ENCODE data around the gene ANK3.

The ANK3 gene

GRCh38 chr10:60282771-60283353 is 106.8 kb downstream of the ANK3 start:
- no peak for TF ChIP-seq CTCF (IDR thresholded peaks at IDR 0.05)

DNA sequence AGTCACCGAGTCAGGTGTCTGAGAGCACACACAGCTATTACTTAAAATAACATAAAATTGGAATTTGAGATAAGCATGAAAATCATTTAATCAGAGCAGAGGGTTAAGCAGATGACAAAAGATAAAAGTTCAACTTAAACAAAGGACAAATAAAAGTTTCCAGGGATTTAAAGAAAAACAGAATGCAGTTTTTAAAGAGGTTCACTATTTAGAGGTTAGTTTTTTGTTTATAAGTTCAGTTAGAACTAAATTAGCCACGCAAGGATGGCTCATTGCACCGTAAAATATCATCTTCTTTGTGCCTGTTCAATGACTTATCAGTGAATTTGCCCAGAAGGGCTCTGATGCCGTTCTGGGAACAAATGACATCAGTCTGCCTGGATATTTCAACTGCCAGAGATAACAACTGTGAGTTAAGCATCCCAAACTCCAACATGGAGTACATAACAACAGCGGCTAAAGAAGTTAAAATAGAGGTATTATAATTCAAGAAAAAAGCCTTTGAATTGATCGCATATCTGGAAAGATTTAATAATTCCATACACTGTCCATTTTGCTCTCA is 107.8 kb downstream of the ANK3 start:
- no peak for TF ChIP-seq CTCF (IDR thresholded peaks at IDR 0.05)

- TF ChIP-seq CTCF (IDR thresholded peaks at IDR 0.05) = no peak
These were observed 108.3 kb downstream of the ANK3 start for GRCh38 chr10:60281331-60281730.

GRCh38 chr10:60280475-60280874 is 109.2 kb downstream of the ANK3 start:
- no peak for TF ChIP-seq CTCF (IDR thresholded peaks at IDR 0.05)

GRCh38 chr10:60277656-60278055 is 112.0 kb downstream of the ANK3 start:
- TF ChIP-seq CTCF (IDR thresholded peaks at IDR 0.05) = no peak

DNA sequence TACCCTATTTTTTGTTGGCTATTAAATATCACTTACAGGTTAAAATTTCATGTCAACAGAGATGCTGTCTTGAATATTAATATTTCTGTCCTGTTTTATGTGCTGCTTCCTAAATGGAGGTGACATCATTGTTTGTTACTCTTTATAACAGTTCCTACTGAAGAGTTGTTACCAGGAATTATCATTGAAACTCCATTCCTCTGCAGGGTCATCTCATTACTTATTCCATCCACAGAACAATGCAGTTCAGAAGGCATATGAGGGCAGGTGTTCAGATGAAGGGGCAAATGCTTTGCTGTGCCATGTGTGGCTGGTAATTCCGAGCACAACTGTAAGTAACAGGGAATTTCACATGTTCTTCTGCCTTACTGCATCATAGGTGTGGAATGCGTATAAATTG is 113.4 kb downstream of the ANK3 start:
- TF ChIP-seq CTCF (IDR thresholded peaks at IDR 0.05) = no peak

- no peak for TF ChIP-seq CTCF (IDR thresholded peaks at IDR 0.05)
These were observed 118.2 kb downstream of the ANK3 start for GRCh38 chr10:60271319-60272040.

All from LNCAP (cell line).